Spinal cord (tissue), 10 donors: ENCODE results near the gene CCHCR1. TPM values are rescaled to one million over a fixed set of nuclear protein-coding genes. Genes with fewer than 3 reads are reported as not detected.
"Not testable (repeated sequence)": the region's sequence is repeated elsewhere in the genome, so short reads cannot be mapped to it uniquely, and the experiment has no call there.

Source experiments
- DNase-seq, 6 donors: peaks; one replicate each; pipeline versions ENCODE4 v3.0.0 to v3.0.0-alpha.2; 2013 to 2015; ENCODE audit warnings: low spot score in 6 of 6, low read depth in 4 of 6
- H3K27ac ChIP-seq: one replicate; pipeline ENCODE4 v1.5.1; 2013; ENCODE audit warnings: low read depth, low read length, control low read depth
- H3K27me3 ChIP-seq: one replicate; pipeline ENCODE4 v1.6.1; 2013; ENCODE audit warnings: low read length; ENCODE audit not compliant: control insufficient read depth, insufficient read depth
- H3K36me3 ChIP-seq: one replicate; pipeline ENCODE4 v1.6.1; 2013; ENCODE audit warnings: low read length; ENCODE audit not compliant: control insufficient read depth, insufficient read depth
- H3K4me1 ChIP-seq: one replicate; pipeline ENCODE4 v1.6.1; 2013; ENCODE audit warnings: low read length; ENCODE audit not compliant: control insufficient read depth, insufficient read depth
- H3K4me3 ChIP-seq: one replicate; pipeline ENCODE4 v1.5.1; 2013; ENCODE audit warnings: low read depth, low read length, control low read depth
- H3K9me3 ChIP-seq: one replicate; pipeline ENCODE4 v1.6.1; 2013; ENCODE audit warnings: low read length; ENCODE audit not compliant: control insufficient read depth, insufficient read depth
- WGBS: methylation state at CpG from one replicate; pipeline ENCODE4 v1.1.5; 2013; ENCODE audit warnings: missing lambda C conversion rate; ENCODE audit not compliant: insufficient coverage; 5-methylcytosine and 5-hydroxymethylcytosine counted together
- polyA plus RNA-seq, 2 donors: library from polyadenylated mRNA; unstranded; fragments of 120-200 nt; gene quantifications; one replicate each; pipeline ENCODE4 v1.2.1, GENCODE V29; 2013; ENCODE audit not compliant: insufficient read length in 2 of 2
- total RNA-seq, 2 donors: library from RNA; depleted of rRNA in 1 of 2; stranded (reverse); fragments of 120-200 nt in 1 of 2; fragments of >200 nt in 1 of 2; gene quantifications; one replicate each; pipeline versions ENCODE4 v1.2.3 to v1.2.4, GENCODE V29; 2013 to 2014
- donor health status: healthy.

CCHCR1 gene
- total and polyA plus RNA-seq, 4 donors, result 16.4 to 29.9 (median 23.6) TPM

- WGBS, result 66% methylated on average over 9 of the region's 25 CpGs
These were observed 38.8 kb upstream of the CCHCR1 start for GRCh38 chr6:31196251-31197022.

DNA sequence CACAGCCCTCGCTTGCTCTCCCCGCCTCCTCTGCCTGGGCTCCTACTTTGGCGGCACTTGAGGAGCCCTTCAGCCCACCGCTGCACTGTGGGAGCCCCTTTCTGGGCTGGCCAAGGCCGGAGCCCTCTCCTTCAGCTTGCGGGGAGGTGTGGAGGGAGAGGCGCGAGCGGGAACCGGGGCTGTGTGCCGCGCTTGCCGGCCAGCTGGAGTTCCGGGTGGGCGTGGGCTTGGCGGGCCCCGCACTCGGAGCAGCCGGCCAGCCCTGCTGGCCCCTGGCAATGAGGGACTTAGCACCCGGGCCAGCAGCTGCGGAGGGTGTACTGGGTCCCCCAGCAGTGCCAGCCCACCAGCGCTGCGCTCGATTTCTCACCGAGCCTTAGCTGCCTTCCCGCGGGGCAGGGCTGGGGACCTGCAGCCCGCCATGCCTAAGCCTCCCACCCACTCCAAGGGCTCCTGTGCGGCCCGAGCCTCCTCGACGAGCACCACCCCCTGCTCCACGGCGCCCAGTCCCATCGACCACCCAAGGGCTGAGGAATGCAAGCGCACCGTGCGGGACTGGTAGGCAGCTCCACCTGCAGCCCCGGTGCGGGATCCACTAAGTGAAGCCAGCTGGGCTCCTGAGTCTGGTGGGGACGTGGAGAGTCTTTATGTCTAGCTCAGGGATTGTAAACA is 37.8 kb upstream of the CCHCR1 start:
- not testable (repeated sequence) for H3K27ac ChIP-seq, DNase-seq, H3K27me3 ChIP-seq, H3K4me3 ChIP-seq, H3K9me3 ChIP-seq, H3K36me3 ChIP-seq
- H3K4me1 ChIP-seq, result peaks cover 14% of the 10 kb centered on the region
- 94% methylated on average over 25 of the region's 41 CpGs for WGBS

More at GRCh38 chr6:31196251-31197022, 38.8 kb upstream of the CCHCR1 start:
- H3K36me3 ChIP-seq, DNase-seq, H3K9me3 ChIP-seq, H3K27me3 ChIP-seq: not testable (repeated sequence)
- Histone ChIP-seq H3K27ac (peak overlapping the region; percentile 88), H3K4me1 (peaks cover 14% of the 10 kb centered on the region), H3K4me3 (peak overlapping the region; percentile 82)

GRCh38 chr6:31194061-31194834 is 36.6 kb upstream of the CCHCR1 start:
- no peak for DNase-seq
- Histone ChIP-seq H3K27ac (no peak overlapping the region), H3K4me3 (no peak overlapping the region), H3K27me3 (no peaks in the 10 kb centered on the region), H3K4me1 (peaks cover 14% of the 10 kb centered on the region), H3K36me3 (no peaks in the 10 kb centered on the region), H3K9me3 (no peaks in the 10 kb centered on the region)
- WGBS, result 100% methylated on average over 2 of the region's 6 CpGs

DNA sequence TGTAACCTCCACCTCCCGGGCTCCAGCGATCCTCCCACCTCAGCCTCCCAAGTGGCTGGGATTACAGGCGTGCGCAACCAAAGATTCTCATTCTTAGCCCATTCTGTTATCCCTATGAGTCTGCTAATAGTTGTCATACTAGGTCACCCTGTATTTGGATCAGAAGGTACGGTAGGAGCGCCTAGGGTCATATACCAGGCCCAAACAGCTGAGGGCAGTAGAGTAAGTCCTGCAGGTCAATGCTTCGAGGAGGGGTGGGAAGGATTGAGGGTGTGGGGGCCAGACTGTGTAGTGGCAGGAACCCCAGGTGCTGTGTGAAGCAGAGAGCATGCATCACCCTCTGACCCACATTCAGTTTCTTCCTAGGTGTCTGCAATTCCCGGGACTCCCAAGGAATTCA is 35.6 kb upstream of the CCHCR1 start:
- H3K9me3 ChIP-seq, result no peaks in the 10 kb centered on the region
- no peak for DNase-seq
- peaks cover 10% of the 10 kb centered on the region for H3K4me1 ChIP-seq
- no peak overlapping the region for H3K4me3 ChIP-seq
- WGBS, result 57% methylated on average over 4 of the region's 8 CpGs
- no peak overlapping the region for H3K27ac ChIP-seq
- no peaks in the 10 kb centered on the region for H3K27me3 ChIP-seq
- H3K36me3 ChIP-seq, result no peaks in the 10 kb centered on the region

- not testable (repeated sequence) for H3K36me3 ChIP-seq, H3K4me1 ChIP-seq, H3K4me3 ChIP-seq, H3K9me3 ChIP-seq, H3K27me3 ChIP-seq, H3K27ac ChIP-seq
- WGBS, result 60% methylated on average over 8 of the region's 10 CpGs
- DNase-seq, result peak in 4 of 6 donors; percentile 35 to 81 (median 59)
These were observed 35.0 kb upstream of the CCHCR1 start for GRCh38 chr6:31192431-31193105.

DNA sequence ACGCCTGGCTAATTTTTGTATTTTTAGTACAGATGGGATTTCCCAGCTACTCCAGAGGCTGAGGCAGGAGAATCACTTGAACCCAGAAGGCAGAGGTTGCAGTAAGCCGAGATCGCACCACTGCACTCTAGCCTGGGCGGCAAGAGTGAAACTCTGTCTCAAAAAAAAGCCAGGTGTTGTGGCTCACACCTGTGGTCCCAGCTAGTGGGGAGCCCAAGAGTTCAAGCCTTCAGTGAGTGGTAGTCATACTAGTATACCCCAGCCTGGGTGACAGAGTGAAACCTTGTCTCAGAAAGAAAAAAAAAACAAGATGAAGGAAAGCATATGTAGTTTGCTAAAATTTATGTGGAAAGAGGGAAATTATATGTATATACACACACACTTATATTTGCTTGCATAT is 32.9 kb upstream of the CCHCR1 start:
- no peaks in the 10 kb centered on the region for H3K4me1 ChIP-seq
- no peaks in the 10 kb centered on the region for H3K27me3 ChIP-seq
- DNase-seq, result no peak
- no peaks in the 10 kb centered on the region for H3K9me3 ChIP-seq
- no peaks in the 10 kb centered on the region for H3K36me3 ChIP-seq
- 78% methylated on average over 4 of the region's 4 CpGs for WGBS
- H3K4me3 ChIP-seq, result no peak overlapping the region
- no peak overlapping the region for H3K27ac ChIP-seq

GRCh38 chr6:31189223-31189622 is 31.6 kb upstream of the CCHCR1 start:
- H3K4me1 ChIP-seq, H3K36me3 ChIP-seq, DNase-seq, H3K27ac ChIP-seq, H3K9me3 ChIP-seq, H3K4me3 ChIP-seq, H3K27me3 ChIP-seq: not testable (repeated sequence)
- no CpG with 5 or more reads among the region's 3 CpGs for WGBS

DNA sequence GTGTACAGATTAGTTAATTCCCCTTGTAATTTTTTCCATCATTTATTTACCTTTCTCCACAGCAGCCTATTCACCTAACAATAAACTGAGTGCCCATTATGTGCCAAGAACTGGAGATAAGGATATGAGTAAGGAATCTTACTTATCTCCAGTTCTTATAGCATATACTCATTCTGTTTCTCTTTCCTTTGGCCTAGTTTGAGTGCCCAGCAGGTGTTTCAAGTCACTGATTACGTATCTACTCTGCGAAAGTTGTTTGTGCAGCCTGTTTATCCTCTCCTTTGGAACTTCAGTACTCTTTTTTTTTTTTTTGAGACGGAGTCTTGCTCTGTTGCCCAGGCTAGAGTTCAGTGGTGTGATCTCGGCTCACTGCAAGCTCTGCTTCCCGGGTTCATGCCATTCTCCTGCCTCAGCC is 30.2 kb upstream of the CCHCR1 start:
- H3K36me3 ChIP-seq, result no peaks in the 10 kb centered on the region
- no peak for DNase-seq
- no peak overlapping the region for H3K27ac ChIP-seq
- no peak overlapping the region for H3K4me3 ChIP-seq
- H3K9me3 ChIP-seq, result no peaks in the 10 kb centered on the region
- H3K27me3 ChIP-seq, result no peaks in the 10 kb centered on the region
- H3K4me1 ChIP-seq, result no peaks in the 10 kb centered on the region
- WGBS, result 81% methylated on average over 2 of the region's 5 CpGs

DNA sequence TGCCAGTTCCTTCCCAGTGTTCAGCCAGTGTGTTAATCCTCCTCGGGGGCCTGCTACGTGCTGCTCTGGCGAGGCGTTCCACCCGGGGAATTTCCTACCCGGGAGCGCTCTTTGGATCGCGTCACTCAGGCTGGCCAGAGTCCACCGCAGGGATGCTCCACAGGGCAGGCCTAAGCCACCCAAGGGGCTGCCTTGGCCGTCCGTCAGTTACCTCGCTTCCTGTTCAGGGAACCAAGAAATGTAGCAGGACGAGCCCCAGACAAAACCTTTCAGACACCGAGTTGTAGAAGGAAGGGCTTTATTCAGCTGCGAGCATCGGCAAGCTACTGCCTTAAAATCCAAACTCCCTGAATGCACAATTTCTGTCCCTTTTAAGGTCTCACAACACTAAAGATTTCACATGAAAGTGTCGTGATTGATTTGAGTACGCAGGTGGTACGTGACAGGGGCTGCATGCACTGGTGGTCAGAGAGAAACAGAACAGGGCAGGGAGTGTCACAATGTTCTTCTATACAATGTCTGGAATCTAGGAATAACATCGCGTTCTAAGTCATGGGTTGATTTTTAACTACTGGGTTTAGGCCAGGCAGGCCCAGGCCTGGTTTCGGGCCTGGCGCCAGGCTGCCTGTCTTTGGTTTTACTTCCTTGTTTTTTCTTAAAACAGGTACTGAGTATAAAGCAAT is 28.6 kb upstream of the CCHCR1 start:
- DNase-seq, result no peak

More for the DNA sequence above, 28.6 kb upstream of the CCHCR1 start:
- Histone ChIP-seq H3K4me1 (no peaks in the 10 kb centered on the region), H3K4me3 (no peak overlapping the region), H3K9me3 (no peaks in the 10 kb centered on the region), H3K27me3 (no peaks in the 10 kb centered on the region), H3K36me3 (no peaks in the 10 kb centered on the region), H3K27ac (no peak overlapping the region)
- WGBS, result 77% methylated on average over 15 of the region's 24 CpGs
